Esophagus muscularis mucosa (tissue), 4 donors: ENCODE results near the gene MYO6. TPM values are rescaled to one million over a fixed set of nuclear protein-coding genes. Genes with fewer than 3 reads are reported as not detected.

Source experiments
- DNase-seq: peaks from one replicate; pipeline ENCODE4 v3.0.0-alpha.2; 2017; ENCODE audit errors: extremely low spot score
- H3K27ac ChIP-seq, 4 donors: fragments of 200-600 bp; sonication (generic); replicated peaks in 1 of 4; 1 replicate in 3 of 4; 2 replicates in 1 of 4; pipeline ENCODE4 v1.5.1; 2016 to 2019; ENCODE audit warnings: mild to moderate bottlenecking in 1 of 4
- H3K27me3 ChIP-seq, 4 donors: fragments of 200-600 bp; sonication (generic); one replicate each; pipeline versions ENCODE4 v1.5.1 to v1.6.0; 2016 to 2019
- H3K36me3 ChIP-seq, 4 donors: fragments of 200-600 bp; sonication (generic); one replicate each; pipeline ENCODE4 v1.5.1; 2016 to 2019
- H3K4me1 ChIP-seq, 4 donors: fragments of 200-600 bp; sonication (generic); one replicate each; pipeline ENCODE4 v1.5.1; 2016 to 2019
- H3K4me3 ChIP-seq, 4 donors: fragments of 200-600 bp; sonication (generic); 1 replicate in 2 of 4; 2 replicates in 2 of 4; pipeline ENCODE4 v1.5.1; 2016 to 2019; ENCODE audit warnings: mild to moderate bottlenecking in 4 of 4, moderate library complexity in 1 of 4
- H3K9me3 ChIP-seq, 4 donors: fragments of 200-600 bp; sonication (generic); 1 replicate in 3 of 4; 2 replicates in 1 of 4; pipeline ENCODE4 v1.5.1; 2016 to 2019
- EP300 ChIP-seq: sonication (generic); formaldehyde crosslinking; IDR thresholded peaks from one replicate; pipeline ENCODE4 v1.6.1; 2017; ENCODE audit warnings: antibody characterized with exemption
- POLR2A ChIP-seq: fragments of 450-650 bp; IDR thresholded peaks from one replicate; pipeline ENCODE4 v1.6.1; 2017; ENCODE audit warnings: antibody characterized with exemption, moderate library complexity, mild to moderate bottlenecking, low read depth
- POLR2AphosphoS5 ChIP-seq, 2 donors: sonication (generic); formaldehyde crosslinking; IDR thresholded peaks; one replicate each; pipeline ENCODE4 v1.6.1; 2017; ENCODE audit warnings: antibody characterized with exemption in 2 of 2
- WGBS: methylation state at CpG from one replicate; pipeline ENCODE4 v1.1.5; 2018; 5-methylcytosine and 5-hydroxymethylcytosine counted together
- intact Hi-C: fragments of 100-400 bp; cut with DNase I; formaldehyde crosslinking; loops from one replicate; pipeline ENCODE4 v1.15.1; 2023
- total RNA-seq, 4 donors: library from RNA; depleted of rRNA; stranded (reverse); fragments of >200 nt; gene quantifications; one replicate each; pipeline versions ENCODE4 v1.1.0 to v1.2.1, GENCODE V29; 2016
- TF ChIP-seq, protein P1 (sequence below), 3 experiments: fragments of 200-600 bp in 2 of 3; fragments of 450-650 bp in 1 of 3; sonication (generic) in 2 of 3; IDR thresholded peaks; one replicate each; pipeline ENCODE4 v1.5.1; 2017 to 2019; ENCODE audit warnings: antibody characterized with exemption in 3 of 3, mild to moderate bottlenecking in 2 of 3, moderate library complexity in 1 of 3

MYO6 gene
- total RNA-seq, 4 donors from 2014 or later, result 9.6 to 14.1 (median 12.3) TPM

DNA sequence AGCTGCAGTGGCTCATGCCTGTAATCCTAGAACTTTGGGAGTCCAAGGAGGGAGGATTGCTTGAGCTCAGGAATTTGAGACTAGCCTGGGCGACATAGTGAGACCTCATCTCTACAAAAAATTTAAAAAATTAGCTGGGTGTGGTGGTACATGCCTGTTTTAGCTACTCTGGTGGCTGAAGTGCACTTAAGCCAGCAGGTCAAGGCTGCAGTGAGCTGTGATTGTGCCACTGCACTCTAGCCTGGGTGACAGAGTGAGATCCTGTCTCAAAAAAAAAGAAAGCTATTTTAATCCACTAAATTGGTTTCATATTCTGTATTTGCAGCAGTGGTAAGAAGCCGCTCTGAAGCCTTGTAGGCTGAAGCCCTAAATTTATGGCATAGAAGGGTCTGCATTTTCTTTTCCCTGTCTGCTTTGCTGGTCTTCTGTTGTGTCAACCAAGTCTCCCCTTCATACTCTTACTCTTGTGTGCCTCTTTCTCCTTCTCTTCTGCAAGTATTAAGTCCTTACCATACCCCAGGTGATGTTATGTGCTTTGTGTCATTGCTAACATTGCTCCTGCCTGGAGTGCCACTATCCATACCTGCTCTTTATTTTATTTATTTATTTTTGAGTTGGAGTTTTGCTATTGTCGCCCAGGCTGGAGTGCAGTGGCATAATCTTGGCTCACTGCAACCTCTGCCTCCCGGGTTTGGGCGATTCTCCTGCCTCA lies 70.9 kb downstream of the MYO6 start:
- WGBS, result 85% methylated on average over 5 of the region's 5 CpGs
- no peak for DNase-seq
- H3K36me3 ChIP-seq, result no peaks in the 10 kb centered on the region
- H3K4me1 ChIP-seq, result no peaks in the 10 kb centered on the region
- H3K27me3 ChIP-seq, result no peaks in the 10 kb centered on the region
- H3K9me3 ChIP-seq, result no peaks in the 10 kb centered on the region
- intact Hi-C loops, result no loop called here
- H3K27ac ChIP-seq, result no peak overlapping the region
- TF ChIP-seq EP300, result no peak
- TF ChIP-seq POLR2AphosphoS5 (IDR thresholded peaks at IDR 0.05), result no peak
- no peak for TF ChIP-seq POLR2A
- TF ChIP-seq, protein P1, sequence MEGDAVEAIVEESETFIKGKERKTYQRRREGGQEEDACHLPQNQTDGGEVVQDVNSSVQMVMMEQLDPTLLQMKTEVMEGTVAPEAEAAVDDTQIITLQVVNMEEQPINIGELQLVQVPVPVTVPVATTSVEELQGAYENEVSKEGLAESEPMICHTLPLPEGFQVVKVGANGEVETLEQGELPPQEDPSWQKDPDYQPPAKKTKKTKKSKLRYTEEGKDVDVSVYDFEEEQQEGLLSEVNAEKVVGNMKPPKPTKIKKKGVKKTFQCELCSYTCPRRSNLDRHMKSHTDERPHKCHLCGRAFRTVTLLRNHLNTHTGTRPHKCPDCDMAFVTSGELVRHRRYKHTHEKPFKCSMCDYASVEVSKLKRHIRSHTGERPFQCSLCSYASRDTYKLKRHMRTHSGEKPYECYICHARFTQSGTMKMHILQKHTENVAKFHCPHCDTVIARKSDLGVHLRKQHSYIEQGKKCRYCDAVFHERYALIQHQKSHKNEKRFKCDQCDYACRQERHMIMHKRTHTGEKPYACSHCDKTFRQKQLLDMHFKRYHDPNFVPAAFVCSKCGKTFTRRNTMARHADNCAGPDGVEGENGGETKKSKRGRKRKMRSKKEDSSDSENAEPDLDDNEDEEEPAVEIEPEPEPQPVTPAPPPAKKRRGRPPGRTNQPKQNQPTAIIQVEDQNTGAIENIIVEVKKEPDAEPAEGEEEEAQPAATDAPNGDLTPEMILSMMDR (IDR thresholded peaks at IDR 0.05), result no peak
- no peak overlapping the region for H3K4me3 ChIP-seq

DNA sequence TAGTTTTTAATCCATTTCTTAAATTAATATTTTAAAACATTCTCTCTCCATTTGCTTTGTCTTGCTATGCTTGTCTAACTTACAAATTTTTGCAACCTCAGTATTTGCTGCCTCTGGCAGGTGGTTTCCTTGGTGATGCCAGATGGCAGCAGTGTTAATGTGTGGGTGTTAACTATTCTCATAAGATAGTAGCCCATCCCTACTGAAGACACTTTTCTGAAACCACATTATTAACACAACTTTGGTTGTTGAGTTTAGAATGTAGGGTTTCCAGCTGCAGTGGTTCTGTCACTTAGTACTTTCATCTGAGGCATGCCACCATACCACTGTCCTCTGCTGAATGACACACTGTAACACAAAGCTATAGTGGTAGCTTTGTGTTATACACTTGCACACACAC lies 75.1 kb downstream of the MYO6 start:
- Histone ChIP-seq H3K27me3 (no peaks in the 10 kb centered on the region), H3K4me3 (no peak overlapping the region), H3K27ac (no peak overlapping the region), H3K4me1 (no peaks in the 10 kb centered on the region), H3K9me3 (no peaks in the 10 kb centered on the region), H3K36me3 (no peaks in the 10 kb centered on the region)
- TF ChIP-seq EP300, result no peak
- TF ChIP-seq POLR2AphosphoS5 (IDR thresholded peaks at IDR 0.05), result no peak
- TF ChIP-seq POLR2A, result no peak
- TF ChIP-seq, protein P1 (IDR thresholded peaks at IDR 0.05), result no peak
- intact Hi-C loops, result no loop called here
- no peak for DNase-seq

DNA sequence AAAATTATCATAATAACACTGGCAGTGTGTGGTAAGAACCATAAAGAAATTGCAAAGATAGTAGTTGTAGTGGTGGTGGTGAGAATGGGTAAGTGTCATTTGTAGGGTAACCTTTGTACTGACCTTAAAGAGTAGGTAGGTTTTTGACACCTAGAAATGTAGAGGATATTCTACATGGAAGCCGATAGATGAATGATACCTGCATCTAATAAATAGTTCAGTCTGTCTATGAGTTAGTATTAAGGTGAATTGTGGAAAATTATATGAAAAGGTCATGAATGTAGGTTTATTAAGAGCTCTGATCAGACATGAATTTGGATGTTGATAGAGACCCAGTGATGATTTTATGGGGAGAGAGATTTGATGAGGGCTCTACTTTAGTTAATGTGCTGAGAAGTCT lies 78.1 kb downstream of the MYO6 start:
- 89% methylated on average over 1 of the region's 1 CpG for WGBS
- no peaks in the 10 kb centered on the region for H3K27me3 ChIP-seq
- H3K4me1 ChIP-seq, result no peaks in the 10 kb centered on the region

DNA sequence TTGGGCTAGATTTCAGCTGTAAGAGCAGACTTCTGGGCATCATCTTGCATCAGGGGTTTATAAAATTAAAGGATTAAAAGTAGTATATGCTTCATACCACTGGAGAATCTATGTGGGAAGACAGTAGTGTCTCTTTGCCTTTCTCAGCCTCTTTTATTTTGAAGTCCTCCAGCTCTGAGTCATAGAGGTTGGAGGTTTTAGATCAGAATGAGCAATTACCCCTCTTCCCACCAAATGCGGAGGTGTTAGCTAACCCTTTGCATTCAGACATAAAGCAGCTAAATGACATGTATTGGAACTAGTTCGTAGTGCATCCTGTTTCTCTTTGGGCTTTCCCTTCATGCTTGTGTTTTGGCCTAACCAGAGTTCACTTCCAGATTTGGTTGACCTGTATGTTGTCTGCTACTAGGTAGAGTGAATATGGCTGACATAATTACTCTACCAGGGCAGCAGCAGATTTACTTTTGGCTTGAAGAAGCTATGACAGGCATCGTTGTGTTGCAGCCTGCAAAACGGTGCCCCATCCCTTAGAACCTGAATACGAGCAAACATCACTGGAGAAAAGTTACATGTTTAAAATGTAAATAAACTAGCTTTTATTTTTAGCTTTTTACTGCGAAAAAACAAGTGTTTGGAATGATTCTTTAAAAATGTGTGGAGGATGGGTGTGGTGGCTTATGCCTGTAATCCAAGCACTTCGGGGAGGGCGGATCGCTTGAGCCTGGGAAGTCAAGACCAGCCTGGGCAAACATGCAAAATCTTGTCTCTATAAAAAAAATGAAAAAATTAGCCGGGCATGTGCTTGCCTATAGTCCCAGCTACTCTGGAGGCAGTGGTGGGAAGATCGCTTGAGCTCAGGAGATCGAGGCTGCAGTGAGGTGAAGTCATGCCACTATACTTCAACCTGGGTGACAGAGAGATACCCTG lies 82.2 kb downstream of the MYO6 start:
- Histone ChIP-seq H3K9me3 (no peaks in the 10 kb centered on the region), H3K4me1 (no peaks in the 10 kb centered on the region), H3K27me3 (no peaks in the 10 kb centered on the region), H3K36me3 (peaks cover 0 to 36% (median 12%) of the 10 kb centered on the region in 4 donors), H3K4me3 (no peak overlapping the region), H3K27ac (no peak overlapping the region)
- intact Hi-C loops, result no loop called here
- TF ChIP-seq POLR2AphosphoS5 (IDR thresholded peaks at IDR 0.05) (no peak), EP300 (no peak)
- no peak for DNase-seq
- WGBS, result 90% methylated on average over 12 of the region's 12 CpGs

More for the DNA sequence above, 78.1 kb downstream of the MYO6 start:
- intact Hi-C loops, result no loop called here
- Histone ChIP-seq H3K36me3 (peaks cover 0 to 14% (median 3%) of the 10 kb centered on the region in 4 donors), H3K4me3 (no peak overlapping the region), H3K27ac (no peak overlapping the region), H3K9me3 (no peaks in the 10 kb centered on the region)
- TF ChIP-seq, protein P1 (IDR thresholded peaks at IDR 0.05), result no peak
- TF ChIP-seq POLR2AphosphoS5 (IDR thresholded peaks at IDR 0.05), result no peak
- TF ChIP-seq POLR2A, result no peak
- no peak for TF ChIP-seq EP300
- no peak for DNase-seq

DNA sequence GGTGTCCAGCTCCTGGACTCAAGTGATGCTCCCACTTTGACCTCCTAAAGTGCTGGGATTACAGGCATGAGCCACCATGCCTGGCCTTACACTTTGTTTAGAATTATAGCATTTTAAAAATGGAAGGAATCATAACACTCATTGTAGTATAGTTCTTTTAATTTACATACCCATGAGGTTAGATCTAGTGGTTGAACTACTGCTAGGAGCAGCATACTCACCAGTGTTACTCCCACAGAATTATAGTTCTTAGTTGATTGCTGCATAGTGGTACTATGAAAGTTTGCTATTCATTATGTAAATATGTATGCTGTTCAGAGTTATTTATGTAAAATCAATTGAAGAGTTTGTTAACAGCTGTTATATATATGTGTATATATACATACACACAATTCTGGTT lies 85.4 kb downstream of the MYO6 start:
- intact Hi-C loops, result no loop called here
- no peaks in the 10 kb centered on the region for H3K9me3 ChIP-seq
- no peak overlapping the region for H3K27ac ChIP-seq
- no peaks in the 10 kb centered on the region for H3K27me3 ChIP-seq
- TF ChIP-seq POLR2A (no peak), EP300 (no peak), POLR2AphosphoS5 (IDR thresholded peaks at IDR 0.05) (no peak)
- TF ChIP-seq, protein P1 (IDR thresholded peaks at IDR 0.05), result no peak
- DNase-seq, result no peak
- H3K36me3 ChIP-seq, result peaks cover 0 to 46% (median 16%) of the 10 kb centered on the region in 4 donors
- no peaks in the 10 kb centered on the region for H3K4me1 ChIP-seq
- H3K4me3 ChIP-seq, result no peak overlapping the region
